Panc1 (cell line): ENCODE measurements around the gene STYXL1.

Source experiments
- CTCF ChIP-seq: fragments of 450-650 bp; IDR thresholded peaks from 2 replicates; pipeline ENCODE4 v1.5.1; 2017; ENCODE audit warnings: mild to moderate bottlenecking
- POLR2AphosphoS5 ChIP-seq: IDR thresholded peaks from 2 replicates; pipeline ENCODE4 v1.6.1; 2012; ENCODE audit warnings: mild to moderate bottlenecking, low read depth, low read length, moderate library complexity

GRCh38 chr7:75991531-75992082 lies 56.2 kb downstream of the STYXL1 start:
- no peak for TF ChIP-seq CTCF
- no peak for TF ChIP-seq POLR2AphosphoS5
